Fibroblast of villous mesenchyme (primary cell): ENCODE measurements around the gene STAB1. TPM values are rescaled to one million over a fixed set of nuclear protein-coding genes. Genes with fewer than 3 reads are reported as not detected.

Source experiments
- DNase-seq: peaks from one replicate; pipeline ENCODE4 v3.0.0-alpha.2; 2010; ENCODE audit warnings: low read depth
- H3K4me3 ChIP-seq: 2 replicates; pipeline ENCODE4 v1.5.1; 2011; ENCODE audit warnings: low read depth, mild to moderate bottlenecking, low read length
- CTCF ChIP-seq: IDR thresholded peaks from 2 replicates; pipeline ENCODE4 v1.5.1; 2012; ENCODE audit warnings: low read depth, mild to moderate bottlenecking, low read length; ENCODE audit not compliant: insufficient read depth
- total RNA-seq: library from RNA; depleted of rRNA; stranded (reverse); fragments of >200 nt; gene quantifications from 2 replicates; pipeline ENCODE4 v1.2.3, GENCODE V29; 2012

Gene STAB1
- total RNA-seq, 1 donor = 0.43 TPM

GRCh38 chr3:52511509-52511908 is 16.4 kb downstream of the STAB1 start:
- TF ChIP-seq CTCF = no peak
- no peak overlapping the region for H3K4me3 ChIP-seq
- no peak for DNase-seq

DNA sequence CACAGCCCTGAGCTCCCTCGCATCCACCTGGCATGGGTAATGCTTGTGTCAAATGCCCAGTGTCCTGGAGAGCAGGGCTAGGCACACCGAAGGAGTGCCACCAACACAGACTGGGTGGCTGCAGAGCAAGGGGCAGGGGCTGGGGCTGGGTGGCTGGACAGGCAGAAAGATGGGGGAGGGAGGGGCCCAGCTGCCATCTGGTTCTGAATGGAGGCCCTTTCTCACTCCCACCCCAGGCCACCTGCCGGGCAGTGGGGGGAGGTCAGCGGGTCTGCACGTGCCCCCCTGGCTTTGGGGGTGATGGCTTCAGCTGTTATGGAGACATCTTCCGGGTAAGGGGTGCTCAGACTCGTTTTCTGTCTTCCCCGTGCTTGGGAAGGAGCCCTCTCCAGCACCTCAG is 17.0 kb downstream of the STAB1 start:
- no peak for DNase-seq
- no peak for TF ChIP-seq CTCF
- H3K4me3 ChIP-seq = no peak overlapping the region

- TF ChIP-seq CTCF = no peak
- no peak overlapping the region for H3K4me3 ChIP-seq
- DNase-seq = no peak
Measured at GRCh38 chr3:52512727-52513126, 17.6 kb downstream of the STAB1 start.

GRCh38 chr3:52513281-52513680 is 18.1 kb downstream of the STAB1 start:
- no peak overlapping the region for H3K4me3 ChIP-seq
- no peak for DNase-seq
- TF ChIP-seq CTCF = no peak

- H3K4me3 ChIP-seq = no peak overlapping the region
- no peak for DNase-seq
- no peak for TF ChIP-seq CTCF
Measured at GRCh38 chr3:52514576-52514975, 19.4 kb downstream of the STAB1 start.

DNA sequence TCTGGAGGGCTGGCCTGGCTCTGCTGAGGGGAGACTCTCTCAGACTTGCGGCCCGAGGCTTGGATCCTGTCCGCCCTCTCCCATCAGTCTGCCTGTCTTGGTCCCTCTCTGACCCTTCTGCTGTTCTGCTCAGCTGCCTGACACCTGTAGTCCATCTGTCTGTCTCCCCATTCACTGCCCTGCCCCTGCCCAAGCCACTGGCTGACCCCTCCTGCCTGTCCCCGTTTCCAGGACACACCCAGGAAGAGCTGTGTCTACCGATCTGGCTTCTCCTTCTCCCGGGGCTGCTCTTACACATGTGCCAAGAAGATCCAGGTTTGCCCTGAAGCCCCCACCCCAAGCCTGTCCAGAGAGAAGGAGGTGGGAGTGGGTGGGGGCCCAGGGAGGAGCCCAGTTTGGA is 20.1 kb downstream of the STAB1 start:
- H3K4me3 ChIP-seq = no peak overlapping the region
- TF ChIP-seq CTCF = no peak
- DNase-seq = no peak

DNA sequence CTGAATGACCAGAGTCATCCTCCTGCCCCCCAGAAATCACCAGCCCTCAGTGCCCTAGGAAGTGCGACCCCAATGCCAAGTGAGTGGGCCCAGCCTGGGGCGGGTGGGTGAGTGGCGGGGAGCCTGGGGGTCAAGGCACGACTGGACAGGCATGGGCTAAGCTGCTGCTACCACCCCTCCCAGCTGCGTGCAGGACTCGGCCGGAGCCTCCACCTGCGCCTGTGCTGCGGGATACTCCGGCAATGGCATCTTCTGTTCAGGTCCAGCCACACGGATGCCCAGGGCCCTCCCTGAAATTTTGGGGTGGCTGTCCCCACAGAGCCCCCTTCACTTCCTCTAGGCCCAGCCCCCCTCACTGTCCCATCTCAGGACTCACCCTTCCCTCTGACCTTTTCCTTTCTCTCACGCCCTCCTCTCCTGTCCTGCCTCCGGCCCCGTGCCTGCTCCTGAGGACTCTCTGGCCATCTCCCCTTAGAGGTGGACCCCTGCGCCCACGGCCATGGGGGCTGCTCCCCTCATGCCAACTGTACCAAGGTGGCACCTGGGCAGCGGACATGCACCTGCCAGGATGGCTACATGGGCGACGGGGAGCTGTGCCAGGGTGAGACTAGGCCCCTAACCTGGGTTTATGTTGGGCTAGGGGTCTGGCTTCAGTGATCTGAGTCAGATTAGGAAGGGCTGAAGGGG is 21.5 kb downstream of the STAB1 start:
- no peak for TF ChIP-seq CTCF
- no peak for DNase-seq
- no peak overlapping the region for H3K4me3 ChIP-seq
